Gastrocnemius medialis (tissue), 4 donors: ENCODE data around the gene GLE1.
A peak's percentile ranks its signal among the peaks of the same experiment; 100 is the strongest.

Experiments
- POLR2A ChIP-seq, 2 donors: fragments of 450-650 bp; IDR thresholded peaks; one replicate each; pipeline ENCODE4 v1.6.1; 2017; ENCODE audit warnings: antibody characterized with exemption in 2 of 2, mild to moderate bottlenecking in 2 of 2, moderate library complexity in 2 of 2
- TF ChIP-seq, protein P1 (sequence below), 5 experiments: fragments of 450-650 bp in 3 of 5; fragments of 200-600 bp in 2 of 5; sonication (generic) in 2 of 5; IDR thresholded peaks in 4 of 5; conservative IDR thresholded peaks in 1 of 5; 1 replicate in 4 of 5; 2 replicates in 1 of 5; pipeline ENCODE4 v1.5.1; 2016 to 2019; ENCODE audit warnings: antibody characterized with exemption in 5 of 5, mild to moderate bottlenecking in 3 of 5, moderate library complexity in 3 of 5

GRCh38 chr9:128552153-128552743, 47.7 kb downstream of the GLE1 start, which contains the start of gene SPTAN1:
- TF ChIP-seq, protein P1, sequence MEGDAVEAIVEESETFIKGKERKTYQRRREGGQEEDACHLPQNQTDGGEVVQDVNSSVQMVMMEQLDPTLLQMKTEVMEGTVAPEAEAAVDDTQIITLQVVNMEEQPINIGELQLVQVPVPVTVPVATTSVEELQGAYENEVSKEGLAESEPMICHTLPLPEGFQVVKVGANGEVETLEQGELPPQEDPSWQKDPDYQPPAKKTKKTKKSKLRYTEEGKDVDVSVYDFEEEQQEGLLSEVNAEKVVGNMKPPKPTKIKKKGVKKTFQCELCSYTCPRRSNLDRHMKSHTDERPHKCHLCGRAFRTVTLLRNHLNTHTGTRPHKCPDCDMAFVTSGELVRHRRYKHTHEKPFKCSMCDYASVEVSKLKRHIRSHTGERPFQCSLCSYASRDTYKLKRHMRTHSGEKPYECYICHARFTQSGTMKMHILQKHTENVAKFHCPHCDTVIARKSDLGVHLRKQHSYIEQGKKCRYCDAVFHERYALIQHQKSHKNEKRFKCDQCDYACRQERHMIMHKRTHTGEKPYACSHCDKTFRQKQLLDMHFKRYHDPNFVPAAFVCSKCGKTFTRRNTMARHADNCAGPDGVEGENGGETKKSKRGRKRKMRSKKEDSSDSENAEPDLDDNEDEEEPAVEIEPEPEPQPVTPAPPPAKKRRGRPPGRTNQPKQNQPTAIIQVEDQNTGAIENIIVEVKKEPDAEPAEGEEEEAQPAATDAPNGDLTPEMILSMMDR (IDR thresholded peaks at IDR 0.05 in 4 of 5, conservative IDR thresholded peaks at IDR 0.05 in 1 of 5), result peak in 3 of 5 experiments; percentile 17 to 28 (median 26)
- peak; percentile 98 to 99 for TF ChIP-seq POLR2A (IDR thresholded peaks at IDR 0.05)
